GM23338 (cell line): ENCODE results near the gene UBE2D1. TPM values are rescaled to one million over a fixed set of nuclear protein-coding genes. Genes with fewer than 3 reads are reported as not detected.

ENCODE experiments used
- ATAC-seq: fragments of 200-7000 bp; cut with Tn5 transposase; 3 replicates; pipeline ENCODE4 v1.9.1; 2020
- DNase-seq: peaks from one replicate; pipeline ENCODE4 v3.0.0-alpha.2; 2015; ENCODE audit warnings: low spot score
- H2AFZ ChIP-seq: fragments of 200-600 bp; sonication (generic); 2 replicates; pipeline ENCODE4 v1.8.0; 2016; ENCODE audit warnings: antibody characterized with exemption, mild to moderate bottlenecking, moderate library complexity
- H3F3A ChIP-seq: fragments of 200-600 bp; sonication (generic); replicated peaks from 2 replicates; pipeline ENCODE4 v1.8.0; 2017; ENCODE audit warnings: antibody characterized with exemption, mixed run types, low read depth
- H3K27ac ChIP-seq: fragments of 200-600 bp; sonication (generic); 2 replicates; pipeline ENCODE4 v1.6.1; 2016; ENCODE audit warnings: low read depth
- H3K27me3 ChIP-seq: fragments of 200-600 bp; sonication (generic); 2 replicates; pipeline ENCODE4 v1.8.0; 2016; ENCODE audit warnings: mild to moderate bottlenecking, mixed run types, moderate library complexity; ENCODE audit not compliant: insufficient read depth
- H3K36me3 ChIP-seq: fragments of 200-600 bp; sonication (generic); 2 replicates; pipeline ENCODE4 v1.8.0; 2016; ENCODE audit warnings: mild to moderate bottlenecking; ENCODE audit not compliant: insufficient read depth
- H3K4me1 ChIP-seq: fragments of 200-600 bp; sonication (generic); 2 replicates; pipeline ENCODE4 v1.8.0; 2016; ENCODE audit warnings: mild to moderate bottlenecking, moderate library complexity; ENCODE audit not compliant: insufficient read depth
- H3K4me2 ChIP-seq: fragments of 200-600 bp; sonication (generic); 2 replicates; pipeline ENCODE4 v1.7.1; 2017; ENCODE audit warnings: mixed run types
- H3K4me3 ChIP-seq: fragments of 200-600 bp; sonication (generic); 2 replicates; pipeline ENCODE4 v1.6.1; 2016; ENCODE audit warnings: mixed run types
- H3K79me2 ChIP-seq: fragments of 200-600 bp; sonication (generic); replicated peaks from 2 replicates; pipeline ENCODE4 v1.8.0; 2017; ENCODE audit warnings: mild to moderate bottlenecking; ENCODE audit not compliant: insufficient read depth
- H3K9me2 ChIP-seq: fragments of 200-600 bp; sonication (generic); 2 replicates; pipeline ENCODE4 v1.8.0; 2017; ENCODE audit not compliant: insufficient read depth
- H4K20me1 ChIP-seq: fragments of 200-600 bp; sonication (generic); replicated peaks from 2 replicates; pipeline ENCODE4 v1.8.0; 2017; ENCODE audit warnings: mild to moderate bottlenecking; ENCODE audit not compliant: insufficient read depth
- H3K27ac Mint-ChIP-seq: 2 replicates; pipeline ENCODE4 v1.8.0; 2020; ENCODE audit warnings: inconsistent platforms, mild to moderate bottlenecking, moderate library complexity, mixed read lengths
- H3K27me3 Mint-ChIP-seq: 3 replicates; pipeline ENCODE4 v1.8.0; 2022; ENCODE audit warnings: low read depth, mild to moderate bottlenecking, moderate library complexity, mixed read lengths, inconsistent platforms; ENCODE audit not compliant: insufficient read depth, poor library complexity
- H3K36me3 Mint-ChIP-seq: 3 replicates; pipeline ENCODE4 v1.8.0; 2021; ENCODE audit warnings: low read depth, mild to moderate bottlenecking, inconsistent platforms, moderate library complexity, mixed read lengths
- H3K4me1 Mint-ChIP-seq: 3 replicates; pipeline ENCODE4 v1.8.0; 2020; ENCODE audit warnings: mild to moderate bottlenecking, inconsistent platforms, mixed read lengths
- H3K4me3 Mint-ChIP-seq: 3 replicates; pipeline ENCODE4 v1.8.0; 2021; ENCODE audit warnings: moderate library complexity, mild to moderate bottlenecking, inconsistent platforms, mixed read lengths
- H3K9me3 Mint-ChIP-seq: 3 replicates; pipeline ENCODE4 v1.8.0; 2020; ENCODE audit warnings: moderate library complexity, mild to moderate bottlenecking, inconsistent platforms, mixed read lengths
- EZH2 ChIP-seq: fragments of 200-600 bp; sonication (generic); IDR thresholded peaks from one replicate; pipeline ENCODE4 v1.8.0; 2017; ENCODE audit warnings: antibody characterized with exemption, mild to moderate bottlenecking, low read depth; ENCODE audit not compliant: unreplicated experiment
- EZH2phosphoT487 ChIP-seq: fragments of 200-600 bp; sonication (generic); IDR thresholded peaks from one replicate; pipeline ENCODE4 v1.8.1; 2018; ENCODE audit warnings: antibody characterized with exemption; ENCODE audit not compliant: unreplicated experiment
- polyA plus RNA-seq: library from polyadenylated mRNA; unstranded; fragments of >200 nt; fragmentation: Nextera tagmentation; extraction: Ambion mirVana; gene quantifications from 2 replicates; pipeline ENCODE4 v1.2.1, GENCODE V29; 2016
- total RNA-seq: library from RNA; depleted of rRNA; stranded (reverse); fragments of >200 nt; shearing (Covaris generic); gene quantifications from 2 replicates; pipeline ENCODE4 v1.2.3, GENCODE V29; 2014
- TF ChIP-seq, protein P1 (sequence below), 2 experiments: fragments of 200-600 bp in 1 of 2; sonication (generic) in 1 of 2; conservative IDR thresholded peaks; 2 replicates each; pipeline versions ENCODE4 v1.5.1 to v1.6.1; 2016 to 2017; ENCODE audit warnings: antibody characterized with exemption in 2 of 2, low read depth in 2 of 2, mild to moderate bottlenecking in 2 of 2, moderate library complexity in 1 of 2
- TF ChIP-seq, protein P2 (sequence below): fragments of 250-450 bp; sonication (Bioruptor Pico); IDR thresholded peaks from 2 replicates; pipeline ENCODE4 v1.5.0; 2020; ENCODE audit warnings: mild to moderate bottlenecking, moderate library complexity
- TF ChIP-seq, protein P3 (sequence below): IDR thresholded peaks from 2 replicates; pipeline ENCODE4 v1.6.1; 2016; ENCODE audit warnings: antibody characterized with exemption

Gene UBE2D1
- total and polyA plus RNA-seq, 2 experiments from 2014 or later, result 39.5 to 64.9 TPM

DNA sequence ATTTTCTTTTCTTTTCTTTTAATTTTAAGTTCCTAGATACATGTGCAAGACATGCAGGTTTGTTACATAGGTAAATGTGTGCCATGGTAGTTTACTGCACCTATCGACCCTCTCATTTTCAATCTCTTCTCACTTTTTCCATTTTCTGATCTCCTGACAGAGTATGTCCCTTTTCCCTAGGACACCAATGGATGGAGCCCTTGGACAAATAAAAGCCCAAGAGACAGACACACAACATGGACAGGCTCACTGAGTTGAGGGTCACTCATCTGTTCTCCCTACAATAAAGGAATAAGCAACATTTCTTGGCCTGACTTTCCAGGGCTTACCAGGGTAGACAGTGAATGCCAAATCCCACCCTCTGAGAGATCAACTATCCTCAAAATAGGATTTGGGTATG is 15.2 kb upstream of the UBE2D1 start:
- Mint-ChIP-seq H3K36me3 (no peaks in the 10 kb centered on the region), H3K4me3 (no peak overlapping the region), H3K27me3 (no peaks in the 10 kb centered on the region), H3K4me1 (no peaks in the 10 kb centered on the region; the same call in 2 of the 3 replicates), H3K9me3 (no peaks in the 10 kb centered on the region), H3K27ac (no peak overlapping the region)
- Histone ChIP-seq H3K9me2 (no peaks in the 10 kb centered on the region), H3K36me3 (no peaks in the 10 kb centered on the region), H3K4me1 (no peaks in the 10 kb centered on the region), H3F3A (no peaks in the 10 kb centered on the region), H2AFZ (no peak overlapping the region), H3K4me2 (no peak overlapping the region), H3K79me2 (no peaks in the 10 kb centered on the region), H4K20me1 (no peaks in the 10 kb centered on the region), H3K27me3 (no peaks in the 10 kb centered on the region), H3K27ac (no peak overlapping the region), H3K4me3 (no peak overlapping the region)
- no peak for ATAC-seq
- TF ChIP-seq, protein P1, sequence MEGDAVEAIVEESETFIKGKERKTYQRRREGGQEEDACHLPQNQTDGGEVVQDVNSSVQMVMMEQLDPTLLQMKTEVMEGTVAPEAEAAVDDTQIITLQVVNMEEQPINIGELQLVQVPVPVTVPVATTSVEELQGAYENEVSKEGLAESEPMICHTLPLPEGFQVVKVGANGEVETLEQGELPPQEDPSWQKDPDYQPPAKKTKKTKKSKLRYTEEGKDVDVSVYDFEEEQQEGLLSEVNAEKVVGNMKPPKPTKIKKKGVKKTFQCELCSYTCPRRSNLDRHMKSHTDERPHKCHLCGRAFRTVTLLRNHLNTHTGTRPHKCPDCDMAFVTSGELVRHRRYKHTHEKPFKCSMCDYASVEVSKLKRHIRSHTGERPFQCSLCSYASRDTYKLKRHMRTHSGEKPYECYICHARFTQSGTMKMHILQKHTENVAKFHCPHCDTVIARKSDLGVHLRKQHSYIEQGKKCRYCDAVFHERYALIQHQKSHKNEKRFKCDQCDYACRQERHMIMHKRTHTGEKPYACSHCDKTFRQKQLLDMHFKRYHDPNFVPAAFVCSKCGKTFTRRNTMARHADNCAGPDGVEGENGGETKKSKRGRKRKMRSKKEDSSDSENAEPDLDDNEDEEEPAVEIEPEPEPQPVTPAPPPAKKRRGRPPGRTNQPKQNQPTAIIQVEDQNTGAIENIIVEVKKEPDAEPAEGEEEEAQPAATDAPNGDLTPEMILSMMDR (conservative IDR thresholded peaks at IDR 0.05; ENCODE audit: low read depth in 2 of 2), result peak in 1 of 2 experiments; percentile 43; a peak in 2 of 4 replicates
- TF ChIP-seq EZH2 (no peak), EZH2phosphoT487 (no peak)
- TF ChIP-seq, protein P2, sequence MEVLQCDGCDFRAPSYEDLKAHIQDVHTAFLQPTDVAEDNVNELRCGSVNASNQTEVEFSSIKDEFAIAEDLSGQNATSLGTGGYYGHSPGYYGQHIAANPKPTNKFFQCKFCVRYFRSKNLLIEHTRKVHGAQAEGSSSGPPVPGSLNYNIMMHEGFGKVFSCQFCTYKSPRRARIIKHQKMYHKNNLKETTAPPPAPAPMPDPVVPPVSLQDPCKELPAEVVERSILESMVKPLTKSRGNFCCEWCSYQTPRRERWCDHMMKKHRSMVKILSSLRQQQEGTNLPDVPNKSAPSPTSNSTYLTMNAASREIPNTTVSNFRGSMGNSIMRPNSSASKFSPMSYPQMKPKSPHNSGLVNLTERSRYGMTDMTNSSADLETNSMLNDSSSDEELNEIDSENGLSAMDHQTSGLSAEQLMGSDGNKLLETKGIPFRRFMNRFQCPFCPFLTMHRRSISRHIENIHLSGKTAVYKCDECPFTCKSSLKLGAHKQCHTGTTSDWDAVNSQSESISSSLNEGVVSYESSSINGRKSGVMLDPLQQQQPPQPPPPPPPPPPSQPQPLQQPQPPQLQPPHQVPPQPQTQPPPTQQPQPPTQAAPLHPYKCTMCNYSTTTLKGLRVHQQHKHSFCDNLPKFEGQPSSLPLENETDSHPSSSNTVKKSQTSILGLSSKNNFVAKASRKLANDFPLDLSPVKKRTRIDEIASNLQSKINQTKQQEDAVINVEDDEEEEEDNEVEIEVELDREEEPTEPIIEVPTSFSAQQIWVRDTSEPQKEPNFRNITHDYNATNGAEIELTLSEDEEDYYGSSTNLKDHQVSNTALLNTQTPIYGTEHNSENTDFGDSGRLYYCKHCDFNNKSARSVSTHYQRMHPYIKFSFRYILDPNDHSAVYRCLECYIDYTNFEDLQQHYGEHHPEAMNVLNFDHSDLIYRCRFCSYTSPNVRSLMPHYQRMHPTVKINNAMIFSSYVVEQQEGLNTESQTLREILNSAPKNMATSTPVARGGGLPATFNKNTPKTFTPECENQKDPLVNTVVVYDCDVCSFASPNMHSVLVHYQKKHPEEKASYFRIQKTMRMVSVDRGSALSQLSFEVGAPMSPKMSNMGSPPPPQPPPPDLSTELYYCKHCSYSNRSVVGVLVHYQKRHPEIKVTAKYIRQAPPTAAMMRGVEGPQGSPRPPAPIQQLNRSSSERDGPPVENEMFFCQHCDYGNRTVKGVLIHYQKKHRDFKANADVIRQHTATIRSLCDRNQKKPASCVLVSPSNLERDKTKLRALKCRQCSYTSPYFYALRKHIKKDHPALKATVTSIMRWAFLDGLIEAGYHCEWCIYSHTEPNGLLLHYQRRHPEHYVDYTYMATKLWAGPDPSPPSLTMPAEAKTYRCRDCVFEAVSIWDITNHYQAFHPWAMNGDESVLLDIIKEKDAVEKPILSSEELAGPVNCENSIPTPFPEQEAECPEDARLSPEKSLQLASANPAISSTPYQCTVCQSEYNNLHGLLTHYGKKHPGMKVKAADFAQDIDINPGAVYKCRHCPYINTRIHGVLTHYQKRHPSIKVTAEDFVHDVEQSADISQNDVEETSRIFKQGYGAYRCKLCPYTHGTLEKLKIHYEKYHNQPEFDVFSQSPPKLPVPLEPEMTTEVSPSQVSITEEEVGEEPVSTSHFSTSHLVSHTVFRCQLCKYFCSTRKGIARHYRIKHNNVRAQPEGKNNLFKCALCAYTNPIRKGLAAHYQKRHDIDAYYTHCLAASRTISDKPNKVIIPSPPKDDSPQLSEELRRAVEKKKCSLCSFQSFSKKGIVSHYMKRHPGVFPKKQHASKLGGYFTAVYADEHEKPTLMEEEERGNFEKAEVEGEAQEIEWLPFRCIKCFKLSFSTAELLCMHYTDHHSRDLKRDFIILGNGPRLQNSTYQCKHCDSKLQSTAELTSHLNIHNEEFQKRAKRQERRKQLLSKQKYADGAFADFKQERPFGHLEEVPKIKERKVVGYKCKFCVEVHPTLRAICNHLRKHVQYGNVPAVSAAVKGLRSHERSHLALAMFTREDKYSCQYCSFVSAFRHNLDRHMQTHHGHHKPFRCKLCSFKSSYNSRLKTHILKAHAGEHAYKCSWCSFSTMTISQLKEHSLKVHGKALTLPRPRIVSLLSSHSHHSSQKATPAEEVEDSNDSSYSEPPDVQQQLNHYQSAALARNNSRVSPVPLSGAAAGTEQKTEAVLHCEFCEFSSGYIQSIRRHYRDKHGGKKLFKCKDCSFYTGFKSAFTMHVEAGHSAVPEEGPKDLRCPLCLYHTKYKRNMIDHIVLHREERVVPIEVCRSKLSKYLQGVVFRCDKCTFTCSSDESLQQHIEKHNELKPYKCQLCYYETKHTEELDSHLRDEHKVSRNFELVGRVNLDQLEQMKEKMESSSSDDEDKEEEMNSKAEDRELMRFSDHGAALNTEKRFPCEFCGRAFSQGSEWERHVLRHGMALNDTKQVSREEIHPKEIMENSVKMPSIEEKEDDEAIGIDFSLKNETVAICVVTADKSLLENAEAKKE, result no peak
- TF ChIP-seq, protein P3, sequence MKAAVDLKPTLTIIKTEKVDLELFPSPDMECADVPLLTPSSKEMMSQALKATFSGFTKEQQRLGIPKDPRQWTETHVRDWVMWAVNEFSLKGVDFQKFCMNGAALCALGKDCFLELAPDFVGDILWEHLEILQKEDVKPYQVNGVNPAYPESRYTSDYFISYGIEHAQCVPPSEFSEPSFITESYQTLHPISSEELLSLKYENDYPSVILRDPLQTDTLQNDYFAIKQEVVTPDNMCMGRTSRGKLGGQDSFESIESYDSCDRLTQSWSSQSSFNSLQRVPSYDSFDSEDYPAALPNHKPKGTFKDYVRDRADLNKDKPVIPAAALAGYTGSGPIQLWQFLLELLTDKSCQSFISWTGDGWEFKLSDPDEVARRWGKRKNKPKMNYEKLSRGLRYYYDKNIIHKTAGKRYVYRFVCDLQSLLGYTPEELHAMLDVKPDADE, result no peak
- no peak for DNase-seq
